AG10803 (cell line): ENCODE data around the gene AEBP1.

Source experiments
- DNase-seq: peaks from one replicate; pipeline ENCODE4 v3.0.0; 2010; ENCODE audit warnings: low read depth
- H3K4me3 ChIP-seq: 2 replicates; pipeline ENCODE4 v1.5.1; 2011; ENCODE audit warnings: mild to moderate bottlenecking, low read length, control low read depth
- TF ChIP-seq, protein P1 (sequence below): conservative IDR thresholded peaks from 2 replicates; pipeline ENCODE4 v1.5.1; 2011; ENCODE audit warnings: mild to moderate bottlenecking, low read length, control low read depth, inconsistent platforms

The AEBP1 gene

DNA sequence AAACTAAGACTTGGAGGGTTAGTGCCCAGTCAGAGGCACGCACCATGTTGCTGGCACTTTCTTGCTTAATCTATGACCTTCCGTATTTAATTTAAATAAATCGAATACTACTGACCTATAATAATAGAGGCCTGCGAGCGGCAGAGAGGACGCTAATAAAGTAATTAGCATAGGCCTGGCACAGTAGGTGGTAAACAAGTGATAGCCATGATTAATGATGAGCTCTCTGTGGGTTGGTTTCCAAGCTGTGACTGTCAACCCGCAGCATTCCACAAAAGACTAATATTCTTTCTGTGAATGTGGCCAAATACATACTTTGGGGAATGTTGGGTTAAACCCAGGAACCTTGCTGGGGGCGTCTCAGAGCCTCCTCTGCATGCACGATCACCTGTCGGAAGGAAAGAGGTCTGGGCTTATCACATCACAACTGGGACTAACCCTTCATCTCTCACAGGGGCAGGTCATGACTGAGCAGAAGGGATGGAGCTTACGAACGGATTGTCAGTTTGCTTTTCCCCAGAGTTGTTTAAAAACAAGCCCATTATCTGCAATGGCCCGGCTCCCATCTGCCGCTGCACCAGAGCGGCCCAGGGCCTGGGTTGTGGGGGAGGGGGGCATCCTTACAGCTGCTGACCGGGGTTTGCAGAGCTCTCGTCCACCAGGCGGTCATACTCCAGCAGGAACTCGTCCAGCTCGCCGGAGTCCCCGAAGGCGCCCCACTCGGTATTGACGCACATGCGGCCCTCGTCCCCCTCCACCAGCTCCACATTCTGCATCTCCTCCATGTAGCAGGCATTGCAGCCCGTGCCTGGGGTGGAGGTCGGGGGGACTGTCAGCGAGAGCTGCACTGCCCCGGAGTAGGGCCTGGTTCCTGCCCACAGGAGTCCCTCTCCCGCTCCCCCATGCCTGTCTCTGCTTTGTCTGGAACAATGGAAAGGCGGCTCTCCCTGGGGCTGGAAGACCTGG lies 43.2 kb downstream of the AEBP1 start:
- TF ChIP-seq, protein P1, sequence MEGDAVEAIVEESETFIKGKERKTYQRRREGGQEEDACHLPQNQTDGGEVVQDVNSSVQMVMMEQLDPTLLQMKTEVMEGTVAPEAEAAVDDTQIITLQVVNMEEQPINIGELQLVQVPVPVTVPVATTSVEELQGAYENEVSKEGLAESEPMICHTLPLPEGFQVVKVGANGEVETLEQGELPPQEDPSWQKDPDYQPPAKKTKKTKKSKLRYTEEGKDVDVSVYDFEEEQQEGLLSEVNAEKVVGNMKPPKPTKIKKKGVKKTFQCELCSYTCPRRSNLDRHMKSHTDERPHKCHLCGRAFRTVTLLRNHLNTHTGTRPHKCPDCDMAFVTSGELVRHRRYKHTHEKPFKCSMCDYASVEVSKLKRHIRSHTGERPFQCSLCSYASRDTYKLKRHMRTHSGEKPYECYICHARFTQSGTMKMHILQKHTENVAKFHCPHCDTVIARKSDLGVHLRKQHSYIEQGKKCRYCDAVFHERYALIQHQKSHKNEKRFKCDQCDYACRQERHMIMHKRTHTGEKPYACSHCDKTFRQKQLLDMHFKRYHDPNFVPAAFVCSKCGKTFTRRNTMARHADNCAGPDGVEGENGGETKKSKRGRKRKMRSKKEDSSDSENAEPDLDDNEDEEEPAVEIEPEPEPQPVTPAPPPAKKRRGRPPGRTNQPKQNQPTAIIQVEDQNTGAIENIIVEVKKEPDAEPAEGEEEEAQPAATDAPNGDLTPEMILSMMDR = no peak
- H3K4me3 ChIP-seq = no peak overlapping the region
- DNase-seq = no peak

DNA sequence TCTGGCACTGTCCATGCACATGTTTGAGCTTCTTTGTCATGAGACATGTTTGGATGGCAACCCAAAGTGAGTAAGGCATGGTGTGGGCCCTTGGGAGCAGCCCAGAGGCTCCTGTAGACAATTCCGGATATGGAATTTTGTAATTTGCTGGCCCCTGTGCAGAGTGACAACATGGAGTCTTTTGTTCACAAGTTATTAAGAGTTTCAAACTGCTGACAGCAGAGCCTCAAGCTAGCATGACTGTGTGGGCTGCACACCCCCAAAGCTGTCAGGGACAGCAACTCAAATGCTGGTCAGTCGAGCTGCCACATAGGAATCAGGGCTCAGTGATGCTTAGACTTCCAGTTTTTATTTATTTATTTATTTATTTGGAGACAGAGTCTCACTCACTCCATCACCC lies 44.0 kb downstream of the AEBP1 start:
- TF ChIP-seq, protein P1 = no peak
- DNase-seq = no peak
- H3K4me3 ChIP-seq = no peak overlapping the region

DNA sequence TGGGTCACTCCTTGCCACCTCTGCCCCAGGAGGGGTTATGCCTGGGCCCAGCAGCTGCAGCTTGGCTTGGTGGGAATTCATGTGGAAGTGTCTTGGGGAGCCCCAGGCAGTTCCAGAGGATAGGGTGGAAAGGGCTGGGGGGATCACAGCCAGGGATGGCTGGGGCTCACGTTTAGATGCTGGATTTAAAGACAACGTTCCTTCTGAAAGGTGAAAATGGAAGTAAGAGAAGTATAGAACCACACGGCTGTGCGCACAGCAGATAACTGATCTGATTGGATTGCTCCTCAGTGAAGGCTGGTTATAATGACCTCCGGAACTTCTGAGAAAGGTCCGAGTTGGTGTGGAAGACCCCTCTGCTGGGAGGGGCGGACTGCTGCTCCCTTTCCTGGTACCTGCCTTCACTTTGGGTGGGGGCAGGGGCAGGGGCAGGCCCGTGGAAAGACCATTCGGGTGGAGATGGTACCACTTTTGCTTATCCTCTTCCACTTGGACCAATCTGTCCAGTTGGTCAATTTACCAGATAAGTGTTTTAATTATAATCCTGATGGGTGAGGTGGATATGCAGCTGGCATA lies 44.9 kb downstream of the AEBP1 start:
- no peak for DNase-seq
- TF ChIP-seq, protein P1 = no peak
- H3K4me3 ChIP-seq = no peak overlapping the region

DNA sequence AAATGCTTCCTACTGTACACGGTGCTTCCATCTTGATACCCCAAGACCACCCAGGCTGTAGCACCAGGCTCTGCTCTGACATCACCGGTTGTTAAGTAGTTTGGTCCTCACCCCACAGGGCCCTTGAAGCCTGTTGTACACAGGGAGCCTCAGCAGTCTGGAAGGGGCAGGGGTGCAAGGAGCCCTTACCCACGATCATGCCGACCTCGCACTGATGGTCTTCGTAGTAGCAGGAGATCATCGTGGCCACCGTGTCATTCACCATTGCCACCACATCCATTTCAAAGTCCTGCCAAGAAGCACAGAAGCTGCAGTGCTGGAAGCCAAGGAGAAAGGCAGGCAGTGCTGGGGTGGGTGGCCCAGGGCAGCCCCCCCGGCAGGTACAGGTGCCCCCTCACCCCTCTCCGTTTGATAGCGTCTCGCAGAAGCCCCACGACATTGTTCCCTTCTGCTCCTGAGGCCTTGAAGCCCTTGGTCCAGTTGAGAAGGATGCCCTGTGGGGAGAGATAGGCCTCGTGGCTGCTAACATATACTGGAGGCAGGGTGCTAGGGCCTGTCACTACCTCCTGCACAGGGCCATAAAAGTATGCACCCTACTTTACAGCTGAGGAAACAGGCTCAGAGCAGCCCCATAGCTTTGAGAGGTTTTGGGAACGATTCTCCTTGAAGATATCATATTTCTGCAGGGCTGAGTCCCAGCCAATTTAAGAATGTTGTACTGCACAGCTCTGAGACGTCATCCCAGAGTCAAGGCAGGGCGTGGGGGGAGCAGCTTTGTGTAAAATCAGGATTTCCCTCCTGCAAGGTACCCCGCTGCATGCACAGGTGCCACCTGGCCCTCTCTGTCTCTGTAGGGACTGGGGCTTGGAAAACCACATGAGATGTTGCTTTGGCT lies 45.7 kb downstream of the AEBP1 start:
- TF ChIP-seq, protein P1 = no peak
- H3K4me3 ChIP-seq = no peak overlapping the region
- no peak for DNase-seq

DNA sequence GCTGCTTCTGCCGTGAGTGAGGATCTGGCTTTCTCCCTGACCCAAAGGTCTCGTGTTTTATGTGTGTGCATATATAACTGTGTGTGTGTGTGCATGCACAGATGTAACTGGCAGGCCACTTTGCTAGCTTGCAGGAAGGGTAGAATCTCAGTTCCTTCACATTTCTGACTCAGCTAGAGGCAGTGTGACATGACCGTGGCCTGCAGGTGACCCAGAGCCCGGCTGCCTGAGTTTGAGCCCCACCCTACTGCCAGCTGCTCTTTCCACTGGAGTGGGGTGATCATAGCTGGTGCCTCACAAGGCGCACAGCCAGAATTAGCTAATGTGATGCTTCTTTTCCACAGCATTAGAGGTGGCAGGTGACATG lies 46.3 kb downstream of the AEBP1 start:
- H3K4me3 ChIP-seq = no peak overlapping the region
- no peak for DNase-seq
- TF ChIP-seq, protein P1 = no peak

DNA sequence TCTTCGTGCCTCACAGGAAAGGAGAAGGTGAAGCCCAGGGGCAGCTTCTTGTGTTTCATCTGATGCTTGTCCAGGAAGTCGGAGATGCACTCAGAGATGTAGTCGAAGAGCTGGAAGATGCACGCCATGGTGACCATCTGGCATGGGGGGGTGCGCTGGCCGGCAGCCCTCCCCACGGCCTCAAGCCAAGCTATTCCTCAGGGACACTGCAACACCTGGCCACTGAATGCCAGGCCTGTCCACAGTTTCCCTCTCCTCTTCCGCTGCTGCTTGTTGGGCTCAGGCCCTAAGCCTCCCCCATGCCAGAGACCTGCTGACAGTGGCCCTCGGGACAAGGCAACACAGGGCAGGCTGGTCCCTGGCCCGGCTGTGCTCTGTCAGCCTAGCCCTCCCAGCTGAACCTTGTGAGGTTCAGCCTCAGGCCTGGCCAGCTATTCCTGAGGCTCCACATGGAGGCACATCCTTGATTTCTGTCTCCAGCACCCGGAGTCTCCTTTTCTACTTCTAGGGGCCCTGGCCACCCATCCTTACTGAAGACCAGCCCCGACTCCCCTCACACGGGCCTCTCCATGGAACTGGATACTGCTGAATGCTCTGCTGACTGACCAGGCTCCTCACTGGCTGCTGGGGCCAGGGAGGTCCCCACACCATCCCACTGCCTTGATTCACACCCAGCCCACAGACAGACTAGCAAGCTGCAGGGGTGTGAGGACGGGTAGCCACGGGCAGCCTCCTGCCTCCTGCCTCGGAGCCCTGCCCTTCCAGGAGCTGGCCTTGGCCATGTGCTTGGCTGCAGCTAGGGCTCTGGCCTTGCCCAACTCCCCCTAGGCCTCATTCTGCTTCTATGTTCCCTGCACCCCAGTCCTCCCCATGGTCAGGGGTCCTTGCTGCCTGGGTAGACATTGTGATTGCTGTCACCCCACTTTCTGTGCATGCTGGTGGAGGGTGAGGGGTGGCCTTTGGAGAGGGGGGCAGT lies 47.1 kb downstream of the AEBP1 start:
- no peak overlapping the region for H3K4me3 ChIP-seq
- no peak for DNase-seq
- TF ChIP-seq, protein P1 = no peak
